Astrocyte (in vitro differentiated cells and primary cell): ENCODE results near the gene DTNB.

Experiments used
- CTCF ChIP-seq: IDR thresholded peaks from 2 replicates; pipeline ENCODE4 v1.5.1; 2011; ENCODE audit warnings: low read depth, mild to moderate bottlenecking, inconsistent platforms, low read length, moderate library complexity; ENCODE audit not compliant: insufficient read depth
- EZH2 ChIP-seq: IDR thresholded peaks from 2 replicates; pipeline ENCODE4 v1.6.1; 2012; ENCODE audit warnings: mild to moderate bottlenecking, low read length, inconsistent platforms; ENCODE audit not compliant: insufficient read depth

GRCh38 chr2:25491966-25492532 is 181.3 kb downstream of the DTNB start:
- TF ChIP-seq EZH2 (no peak), CTCF (no peak)
